ENCODE measurements around the gene PPP1CB.

PPP1CB gene

DNA sequence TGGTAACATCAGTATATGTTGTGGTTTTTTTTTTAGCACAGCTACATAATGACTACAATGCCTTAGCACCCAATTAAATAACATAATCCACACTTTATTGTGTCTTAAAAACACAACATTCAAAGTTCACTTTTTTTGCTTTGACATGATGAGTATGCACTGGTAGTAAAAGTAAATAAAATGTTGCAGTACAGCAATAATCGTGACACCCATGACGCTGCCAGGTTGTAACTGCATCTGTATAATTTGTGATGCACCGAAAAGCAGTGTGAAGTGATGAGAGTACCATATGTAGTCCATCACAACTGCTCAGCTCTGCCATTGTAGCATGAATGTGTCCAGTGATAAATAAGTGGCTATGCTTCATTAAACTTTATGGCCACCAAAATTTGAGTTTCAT lies 15.7 kb downstream of the PPP1CB start:
- TF ChIP-seq, protein P1, sequence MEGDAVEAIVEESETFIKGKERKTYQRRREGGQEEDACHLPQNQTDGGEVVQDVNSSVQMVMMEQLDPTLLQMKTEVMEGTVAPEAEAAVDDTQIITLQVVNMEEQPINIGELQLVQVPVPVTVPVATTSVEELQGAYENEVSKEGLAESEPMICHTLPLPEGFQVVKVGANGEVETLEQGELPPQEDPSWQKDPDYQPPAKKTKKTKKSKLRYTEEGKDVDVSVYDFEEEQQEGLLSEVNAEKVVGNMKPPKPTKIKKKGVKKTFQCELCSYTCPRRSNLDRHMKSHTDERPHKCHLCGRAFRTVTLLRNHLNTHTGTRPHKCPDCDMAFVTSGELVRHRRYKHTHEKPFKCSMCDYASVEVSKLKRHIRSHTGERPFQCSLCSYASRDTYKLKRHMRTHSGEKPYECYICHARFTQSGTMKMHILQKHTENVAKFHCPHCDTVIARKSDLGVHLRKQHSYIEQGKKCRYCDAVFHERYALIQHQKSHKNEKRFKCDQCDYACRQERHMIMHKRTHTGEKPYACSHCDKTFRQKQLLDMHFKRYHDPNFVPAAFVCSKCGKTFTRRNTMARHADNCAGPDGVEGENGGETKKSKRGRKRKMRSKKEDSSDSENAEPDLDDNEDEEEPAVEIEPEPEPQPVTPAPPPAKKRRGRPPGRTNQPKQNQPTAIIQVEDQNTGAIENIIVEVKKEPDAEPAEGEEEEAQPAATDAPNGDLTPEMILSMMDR (IDR thresholded peaks at IDR 0.05; ENCODE audit: low read depth, low read length), result no peak
- in situ Hi-C loops (cut with HindIII; ENCODE audit: low sequenced_read_pairs), result no loop called here
- H3K4me3 ChIP-seq (ENCODE audit: low read depth, low read length), result no peak overlapping the region
- no peak for DNase-seq (ENCODE audit: low read depth, low spot score)

DNA sequence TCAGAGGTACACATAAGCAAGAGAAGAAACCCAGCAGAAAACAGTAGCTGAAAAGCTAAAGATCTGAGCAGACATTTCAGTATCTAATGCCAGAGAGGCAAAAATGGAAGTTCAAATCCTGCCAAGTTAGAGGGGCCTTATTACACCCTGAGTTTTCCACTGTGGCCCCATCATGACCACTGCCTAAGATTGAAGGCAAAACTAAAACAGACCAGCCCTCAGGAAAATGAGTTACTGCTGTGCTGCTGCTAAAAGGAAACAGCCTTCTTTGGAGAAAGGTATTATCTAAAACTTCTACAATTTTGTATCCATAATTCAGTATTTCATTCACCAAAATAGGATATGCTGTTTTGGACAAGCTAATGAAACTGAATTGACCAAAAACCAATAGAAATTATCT lies 16.8 kb downstream of the PPP1CB start:
- in situ Hi-C loops (cut with HindIII; ENCODE audit: low sequenced_read_pairs), result no loop called here
- DNase-seq (ENCODE audit: low read depth, low spot score), result no peak
- H3K4me3 ChIP-seq (ENCODE audit: low read depth, low read length), result no peak overlapping the region
- TF ChIP-seq, protein P1 (IDR thresholded peaks at IDR 0.05; ENCODE audit: low read depth, low read length), result no peak

DNA sequence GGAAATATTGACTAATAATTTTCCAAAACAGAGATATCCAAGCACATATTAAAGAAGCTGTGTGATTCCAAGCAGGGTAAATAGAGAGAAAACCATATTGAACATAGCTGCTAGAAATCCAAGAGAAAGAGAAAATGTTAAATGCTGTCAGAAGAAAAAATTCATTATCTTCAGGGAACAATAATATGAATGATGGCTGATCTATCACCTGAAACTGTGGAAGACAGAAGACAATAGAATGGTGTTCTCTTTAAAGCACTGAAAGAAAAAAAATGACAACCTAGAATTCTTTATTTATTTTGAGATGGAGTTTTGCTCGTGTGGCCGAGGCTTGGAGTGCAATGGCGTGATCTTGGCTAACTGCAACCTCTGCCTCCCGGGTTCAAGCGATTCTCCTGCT lies 17.3 kb downstream of the PPP1CB start:
- DNase-seq (ENCODE audit: low read depth, low spot score), result no peak
- in situ Hi-C loops (cut with HindIII; ENCODE audit: low sequenced_read_pairs), result no loop called here

DNA sequence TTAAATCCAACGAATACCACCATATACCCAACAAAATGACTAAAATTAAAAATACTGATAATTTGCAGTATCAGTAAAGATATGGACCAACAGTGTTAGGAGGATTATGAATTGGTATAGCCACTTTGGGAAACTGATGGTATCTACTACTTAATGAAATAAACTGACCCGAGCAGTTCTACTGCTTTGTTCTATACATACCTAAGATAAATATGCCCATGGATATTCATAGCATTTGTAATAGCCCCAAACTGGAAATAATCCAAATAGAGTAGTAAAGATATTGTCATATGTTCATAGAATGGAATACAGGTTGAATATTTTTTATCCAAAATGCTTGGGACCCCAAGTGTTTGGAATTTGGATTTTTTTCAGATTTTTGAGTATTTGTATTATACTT lies 20.7 kb downstream of the PPP1CB start:
- in situ Hi-C loops (cut with HindIII; ENCODE audit: low sequenced_read_pairs), result no loop called here
- TF ChIP-seq, protein P1 (IDR thresholded peaks at IDR 0.05; ENCODE audit: low read depth, low read length), result no peak
- no peak overlapping the region for H3K4me3 ChIP-seq (ENCODE audit: low read depth, low read length)

More for the DNA sequence above, 17.3 kb downstream of the PPP1CB start:
- H3K4me3 ChIP-seq (ENCODE audit: low read depth, low read length), result no peak overlapping the region
- TF ChIP-seq, protein P1 (IDR thresholded peaks at IDR 0.05; ENCODE audit: low read depth, low read length), result no peak

DNA sequence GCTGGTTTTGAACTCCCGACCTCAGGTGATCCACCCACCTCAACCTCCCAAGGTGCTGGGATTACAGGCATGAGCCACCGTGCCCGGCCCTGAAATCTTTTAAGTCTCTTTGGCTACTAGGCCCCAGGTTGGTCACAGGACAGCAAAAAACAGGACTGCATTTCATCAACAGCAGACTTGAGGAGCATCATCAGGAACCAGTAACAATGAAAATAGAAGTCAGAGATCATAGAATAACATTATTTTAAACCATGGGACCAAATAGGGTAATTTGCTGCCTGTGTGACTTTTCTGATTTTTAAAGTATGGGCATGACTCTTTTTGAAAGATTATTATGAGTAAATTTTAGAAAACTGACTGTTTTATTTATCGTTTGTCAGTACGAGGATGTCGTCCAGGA lies 24.8 kb downstream of the PPP1CB start:
- TF ChIP-seq, protein P1 (IDR thresholded peaks at IDR 0.05; ENCODE audit: low read depth, low read length), result no peak
- in situ Hi-C loops (cut with HindIII; ENCODE audit: low sequenced_read_pairs), result no loop called here
- no peak overlapping the region for H3K4me3 ChIP-seq (ENCODE audit: low read depth, low read length)
- DNase-seq (ENCODE audit: low read depth, low spot score), result no peak

More for the DNA sequence above, 20.7 kb downstream of the PPP1CB start:
- DNase-seq (ENCODE audit: low read depth, low spot score), result no peak

DNA sequence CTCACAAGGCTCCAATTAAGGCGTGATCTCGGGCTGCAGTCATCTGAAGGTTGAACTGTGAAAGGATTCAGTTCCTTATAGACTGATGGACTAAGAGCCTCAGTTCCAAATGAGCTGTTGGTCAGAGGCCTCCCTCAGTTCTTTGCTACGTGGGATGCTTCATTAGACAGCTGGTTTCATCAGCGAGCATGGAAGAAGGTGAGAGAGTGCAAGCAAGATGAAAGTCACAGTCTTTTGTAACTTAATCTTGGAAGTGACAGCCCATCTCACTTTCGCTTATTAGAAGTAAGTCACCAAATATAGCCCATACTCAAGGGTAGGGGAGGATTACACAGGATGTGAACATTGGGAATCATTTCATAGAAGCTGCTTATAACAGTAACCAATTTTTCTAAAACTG lies 26.8 kb downstream of the PPP1CB start:
- H3K4me3 ChIP-seq (ENCODE audit: low read depth, low read length), result no peak overlapping the region
- in situ Hi-C loops (cut with HindIII; ENCODE audit: low sequenced_read_pairs), result no loop called here
- DNase-seq (ENCODE audit: low read depth, low spot score), result no peak
- TF ChIP-seq, protein P1 (IDR thresholded peaks at IDR 0.05; ENCODE audit: low read depth, low read length), result no peak

DNA sequence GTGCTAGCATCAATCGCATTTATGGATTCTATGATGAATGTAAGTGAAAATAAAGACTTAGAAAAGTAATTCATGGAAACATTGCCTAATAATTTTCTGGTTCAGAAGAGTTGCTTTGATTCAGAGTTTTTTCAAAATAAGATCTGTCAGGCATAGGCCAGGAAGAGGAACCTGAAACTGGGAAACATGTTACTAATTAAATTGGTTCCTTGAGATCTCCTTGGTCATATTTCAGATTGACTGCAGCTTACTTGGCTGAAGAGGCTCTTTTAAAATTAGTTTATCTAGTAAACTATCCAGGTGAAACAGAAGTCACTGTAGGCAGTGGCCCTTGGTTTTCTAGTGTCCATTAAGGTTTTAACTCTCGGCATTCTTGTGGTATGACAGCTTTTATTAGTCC lies 27.4 kb downstream of the PPP1CB start:
- in situ Hi-C loops (cut with HindIII; ENCODE audit: low sequenced_read_pairs), result no loop called here
- no peak for DNase-seq (ENCODE audit: low read depth, low spot score)
- H3K4me3 ChIP-seq (ENCODE audit: low read depth, low read length), result no peak overlapping the region
- TF ChIP-seq, protein P1 (IDR thresholded peaks at IDR 0.05; ENCODE audit: low read depth, low read length), result no peak
